Coronary artery (tissue), 2 donors: ENCODE measurements around the gene RP9.

Source experiments
- DNase-seq: peaks from one replicate; pipeline ENCODE4 v3.0.0-alpha.2; 2017; ENCODE audit warnings: low spot score
- H3K27ac ChIP-seq, 2 donors: fragments of 200-600 bp; sonication (generic); one replicate each; pipeline ENCODE4 v1.5.1; 2016 to 2019
- H3K4me3 ChIP-seq: fragments of 200-600 bp; sonication (generic); 2 replicates; pipeline ENCODE4 v1.5.1; 2016; ENCODE audit warnings: mild to moderate bottlenecking, moderate library complexity
- CTCF ChIP-seq: fragments of 200-600 bp; sonication (generic); IDR thresholded peaks from one replicate; pipeline ENCODE4 v1.5.1; 2019; ENCODE audit warnings: antibody characterized with exemption

Gene RP9

GRCh38 chr7:33089142-33089541 is 20.1 kb downstream of the RP9 start:
- TF ChIP-seq CTCF = no peak

GRCh38 chr7:33087858-33088257 is 21.3 kb downstream of the RP9 start:
- no peak overlapping the region for H3K27ac ChIP-seq
- DNase-seq = no peak

More at GRCh38 chr7:33089142-33089541, 20.1 kb downstream of the RP9 start:
- Histone ChIP-seq H3K4me3 (no peak overlapping the region), H3K27ac (no peak overlapping the region)
- no peak for DNase-seq

GRCh38 chr7:33087356-33087755 is 21.8 kb downstream of the RP9 start:
- Histone ChIP-seq H3K27ac (no peak overlapping the region), H3K4me3 (no peak overlapping the region)
- no peak for TF ChIP-seq CTCF
- DNase-seq = no peak

More at GRCh38 chr7:33087858-33088257, 21.3 kb downstream of the RP9 start:
- no peak for TF ChIP-seq CTCF
- no peak overlapping the region for H3K4me3 ChIP-seq

GRCh38 chr7:33079763-33080690 is 29.2 kb downstream of the RP9 start:
- no peak for DNase-seq
- no peak overlapping the region for H3K4me3 ChIP-seq
- no peak for TF ChIP-seq CTCF
- H3K27ac ChIP-seq = no peak overlapping the region

GRCh38 chr7:33079096-33079495 is 30.1 kb downstream of the RP9 start:
- no peak for TF ChIP-seq CTCF
- DNase-seq = no peak
- H3K4me3 ChIP-seq = no peak overlapping the region
- no peak overlapping the region for H3K27ac ChIP-seq

GRCh38 chr7:33076737-33077136 is 32.5 kb downstream of the RP9 start:
- Histone ChIP-seq H3K27ac (no peak overlapping the region), H3K4me3 (no peak overlapping the region)
- TF ChIP-seq CTCF = no peak
- DNase-seq = no peak
